SKM-1 treated with dmso at 0.1 percent for 144 hours (cell line): ENCODE measurements around the gene GPR160.

ENCODE experiments used
- DNase-seq: peaks from one replicate; lab custom pipeline; 2025; ENCODE audit not compliant: unreplicated experiment; lab: John Stamatoyannopoulos, UW

GPR160 gene

GRCh38 chr3:170027233-170028102, 10.3 kb upstream of the GPR160 start:
- DNase-seq, result no peak

GRCh38 chr3:170033489-170033888, 4.3 kb upstream of the GPR160 start:
- DNase-seq, result peak; percentile 92

- DNase-seq, result peak; percentile 56
Observed at GRCh38 chr3:170038434-170039110, 777 bp downstream of the GPR160 start.

- DNase-seq, result no peak
Observed at GRCh38 chr3:170040418-170040817, 2.6 kb downstream of the GPR160 start.

- DNase-seq, result no peak
Observed at GRCh38 chr3:170043506-170043905, 5.7 kb downstream of the GPR160 start.

- no peak for DNase-seq
Observed at GRCh38 chr3:170044271-170044670, 6.5 kb downstream of the GPR160 start.

GRCh38 chr3:170044795-170045244, 7.0 kb downstream of the GPR160 start:
- peak; percentile 92 for DNase-seq

- DNase-seq, result no peak
Observed at GRCh38 chr3:170046269-170047132, 8.7 kb downstream of the GPR160 start.

- DNase-seq, result no peak
Observed at GRCh38 chr3:170047133-170047404, 9.3 kb downstream of the GPR160 start.

- DNase-seq, result no peak
Observed at GRCh38 chr3:170049146-170050000, 11.6 kb downstream of the GPR160 start.

GRCh38 chr3:170050753-170051152, 13.0 kb downstream of the GPR160 start:
- no peak for DNase-seq

GRCh38 chr3:170052398-170052797, 14.6 kb downstream of the GPR160 start:
- no peak for DNase-seq

GRCh38 chr3:170054204-170054603, 16.4 kb downstream of the GPR160 start:
- DNase-seq, result peak; percentile 30

- DNase-seq, result no peak
Observed at GRCh38 chr3:170055209-170055608, 17.4 kb downstream of the GPR160 start.

- no peak for DNase-seq
Observed at GRCh38 chr3:170056710-170057454, 19.1 kb downstream of the GPR160 start.

GRCh38 chr3:170057550-170057949, 19.8 kb downstream of the GPR160 start:
- DNase-seq, result no peak

GRCh38 chr3:170058127-170058526, 20.3 kb downstream of the GPR160 start:
- DNase-seq, result no peak

GRCh38 chr3:170059447-170059846, 21.7 kb downstream of the GPR160 start:
- no peak for DNase-seq

GRCh38 chr3:170062068-170062467, 24.3 kb downstream of the GPR160 start:
- no peak for DNase-seq

GRCh38 chr3:170062769-170063168, 25.0 kb downstream of the GPR160 start:
- no peak for DNase-seq
